HCT116 (cell line): Measurements from ENCODE around the gene EFCAB8.

Experiments
- EZH2 ChIP-seq: fragments of 200-600 bp; sonication (generic); IDR thresholded peaks from 2 replicates; pipeline ENCODE4 v1.6.1; 2017; ENCODE audit warnings: antibody characterized with exemption, mixed run types
- MAX ChIP-seq: IDR thresholded peaks from 2 replicates; pipeline ENCODE4 v1.6.1; 2012
- POLR2AphosphoS5 ChIP-seq: IDR thresholded peaks from 2 replicates; pipeline ENCODE4 v1.6.1; 2011; ENCODE audit warnings: mild to moderate bottlenecking, low read depth, low read length, moderate library complexity
- TCF7L2 ChIP-seq: IDR thresholded peaks from 2 replicates; pipeline ENCODE4 v1.7.0; 2011; ENCODE audit warnings: borderline replicate concordance, inconsistent platforms; ENCODE audit not compliant: insufficient read depth, insufficient read length; ENCODE audit errors: extremely low read depth

- TF ChIP-seq EZH2 (no peak), MAX (no peak), POLR2AphosphoS5 (no peak), TCF7L2 (no peak)
Measured at GRCh38 chr20:32848846-32849245, 9.9 kb upstream of the EFCAB8 start.
